NB4 (cell line): ENCODE data around the gene DNAH8.

Experiments
- MYC ChIP-seq: IDR thresholded peaks from 2 replicates; pipeline ENCODE4 v1.6.1; 2011; ENCODE audit warnings: low read depth, low read length
- POLR2A ChIP-seq: IDR thresholded peaks from 2 replicates; pipeline ENCODE4 v1.6.1; 2011; ENCODE audit warnings: mild to moderate bottlenecking; ENCODE audit not compliant: insufficient read length; ENCODE audit errors: extremely low read depth
- TF ChIP-seq, protein P1 (sequence below): IDR thresholded peaks from one replicate; pipeline ENCODE4 v1.5.1; 2012; ENCODE audit warnings: low read depth, low read length
- TF ChIP-seq, protein P2 (sequence below): IDR thresholded peaks from 2 replicates; pipeline ENCODE4 v1.6.1; 2011; ENCODE audit warnings: low read depth, low read length

DNA sequence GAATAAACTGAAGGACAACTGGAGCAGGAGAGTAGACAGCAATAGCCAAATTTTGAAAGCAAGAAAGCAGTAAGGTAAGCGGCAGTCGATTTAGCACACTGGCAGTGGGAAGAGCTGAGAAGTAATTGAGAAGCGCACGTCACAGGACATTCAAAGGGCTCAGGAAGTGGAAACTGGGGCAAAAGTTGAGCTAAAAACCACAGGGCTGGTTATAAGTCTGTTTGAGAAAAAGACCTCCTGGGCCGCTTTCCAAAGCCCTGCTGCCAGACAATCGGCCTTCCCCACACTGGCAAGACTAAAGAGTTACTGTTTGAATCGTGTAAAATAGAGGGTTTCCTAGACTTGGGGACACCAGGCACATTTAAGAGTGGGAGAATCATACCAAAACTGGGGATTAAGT lies 161.4 kb downstream of the DNAH8 start:
- TF ChIP-seq POLR2A = no peak
- TF ChIP-seq, protein P1, sequence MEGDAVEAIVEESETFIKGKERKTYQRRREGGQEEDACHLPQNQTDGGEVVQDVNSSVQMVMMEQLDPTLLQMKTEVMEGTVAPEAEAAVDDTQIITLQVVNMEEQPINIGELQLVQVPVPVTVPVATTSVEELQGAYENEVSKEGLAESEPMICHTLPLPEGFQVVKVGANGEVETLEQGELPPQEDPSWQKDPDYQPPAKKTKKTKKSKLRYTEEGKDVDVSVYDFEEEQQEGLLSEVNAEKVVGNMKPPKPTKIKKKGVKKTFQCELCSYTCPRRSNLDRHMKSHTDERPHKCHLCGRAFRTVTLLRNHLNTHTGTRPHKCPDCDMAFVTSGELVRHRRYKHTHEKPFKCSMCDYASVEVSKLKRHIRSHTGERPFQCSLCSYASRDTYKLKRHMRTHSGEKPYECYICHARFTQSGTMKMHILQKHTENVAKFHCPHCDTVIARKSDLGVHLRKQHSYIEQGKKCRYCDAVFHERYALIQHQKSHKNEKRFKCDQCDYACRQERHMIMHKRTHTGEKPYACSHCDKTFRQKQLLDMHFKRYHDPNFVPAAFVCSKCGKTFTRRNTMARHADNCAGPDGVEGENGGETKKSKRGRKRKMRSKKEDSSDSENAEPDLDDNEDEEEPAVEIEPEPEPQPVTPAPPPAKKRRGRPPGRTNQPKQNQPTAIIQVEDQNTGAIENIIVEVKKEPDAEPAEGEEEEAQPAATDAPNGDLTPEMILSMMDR = no peak
- TF ChIP-seq, protein P2, sequence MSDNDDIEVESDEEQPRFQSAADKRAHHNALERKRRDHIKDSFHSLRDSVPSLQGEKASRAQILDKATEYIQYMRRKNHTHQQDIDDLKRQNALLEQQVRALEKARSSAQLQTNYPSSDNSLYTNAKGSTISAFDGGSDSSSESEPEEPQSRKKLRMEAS = no peak
- no peak for TF ChIP-seq MYC
